ENCODE measurements around the gene KRT8. TPM values are rescaled to one million over a fixed set of nuclear protein-coding genes. Genes with fewer than 3 reads are reported as not detected.

KRT8 gene
- total and polyA plus RNA-seq, 2 of the 13 experiments (the other 11 are each of a cell fraction or from before 2014, with no cell fraction given), result 498 to 718 TPM

DNA sequence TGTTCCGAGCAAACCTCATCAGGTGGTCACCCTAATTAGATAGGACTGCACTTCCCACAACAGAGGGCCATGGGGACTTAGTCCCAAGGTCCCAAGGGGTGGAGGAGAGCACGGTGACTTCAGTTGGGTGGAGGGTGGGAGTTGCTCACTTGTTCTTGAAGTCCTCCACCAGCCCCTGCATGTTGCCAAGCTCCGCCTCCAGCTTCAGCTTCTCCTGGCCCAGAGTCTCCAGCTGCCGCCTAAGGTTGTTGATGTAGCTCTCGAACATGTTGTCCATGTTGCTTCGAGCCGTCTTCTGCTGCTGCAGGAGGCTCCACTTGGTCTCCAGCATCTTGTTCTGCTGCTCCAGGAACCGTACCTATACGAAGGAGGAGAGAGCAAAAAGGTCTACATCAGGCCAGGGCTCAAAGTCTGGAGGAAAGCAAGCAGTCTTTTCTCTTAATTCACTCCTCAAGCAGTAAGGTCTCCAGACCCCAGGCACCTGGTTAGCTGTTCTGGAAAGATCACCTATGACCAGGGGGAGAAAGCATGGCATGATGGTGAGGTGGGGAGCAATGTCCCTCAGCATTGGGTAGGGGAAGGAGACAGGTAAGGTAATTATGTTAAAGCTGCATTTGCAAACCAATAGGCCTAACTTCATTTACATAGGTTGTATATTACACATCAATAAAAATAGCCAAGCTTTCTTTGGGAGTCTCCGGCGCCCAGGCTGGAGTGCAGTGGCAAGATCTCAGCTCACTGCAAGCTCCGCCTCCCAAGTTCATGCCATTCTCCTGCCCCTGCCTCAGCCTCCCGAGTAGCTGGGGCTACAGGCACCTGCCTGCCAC, 2.9 kb downstream of the KRT8 start (continued):
- TF ChIP-seq SETDB1 (CRISPR knock-in tag; IDR thresholded peaks at IDR 0.05; ENCODE audit: borderline replicate concordance) (no peak), ZMYM4 (CRISPR knock-in tag; IDR thresholded peaks at IDR 0.05) (0 out of 2 replicates have a peak, but pooled peaks have one; percentile 11), ZNF138 (CRISPR knock-in tag; IDR thresholded peaks at IDR 0.05; ENCODE audit: low read depth) (no peak), ZNF598 (CRISPR knock-in tag; IDR thresholded peaks at IDR 0.05; ENCODE audit: borderline replicate concordance) (0 out of 2 replicates have a peak, but pooled peaks have one; percentile 27)
- TF ChIP-seq, protein P1, sequence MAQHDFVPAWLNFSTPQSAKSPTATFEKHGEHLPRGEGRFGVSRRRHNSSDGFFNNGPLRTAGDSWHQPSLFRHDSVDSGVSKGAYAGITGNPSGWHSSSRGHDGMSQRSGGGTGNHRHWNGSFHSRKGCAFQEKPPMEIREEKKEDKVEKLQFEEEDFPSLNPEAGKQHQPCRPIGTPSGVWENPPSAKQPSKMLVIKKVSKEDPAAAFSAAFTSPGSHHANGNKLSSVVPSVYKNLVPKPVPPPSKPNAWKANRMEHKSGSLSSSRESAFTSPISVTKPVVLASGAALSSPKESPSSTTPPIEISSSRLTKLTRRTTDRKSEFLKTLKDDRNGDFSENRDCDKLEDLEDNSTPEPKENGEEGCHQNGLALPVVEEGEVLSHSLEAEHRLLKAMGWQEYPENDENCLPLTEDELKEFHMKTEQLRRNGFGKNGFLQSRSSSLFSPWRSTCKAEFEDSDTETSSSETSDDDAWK (CRISPR knock-in tag; IDR thresholded peaks at IDR 0.05), result no peak
- TF ChIP-seq, protein P2, sequence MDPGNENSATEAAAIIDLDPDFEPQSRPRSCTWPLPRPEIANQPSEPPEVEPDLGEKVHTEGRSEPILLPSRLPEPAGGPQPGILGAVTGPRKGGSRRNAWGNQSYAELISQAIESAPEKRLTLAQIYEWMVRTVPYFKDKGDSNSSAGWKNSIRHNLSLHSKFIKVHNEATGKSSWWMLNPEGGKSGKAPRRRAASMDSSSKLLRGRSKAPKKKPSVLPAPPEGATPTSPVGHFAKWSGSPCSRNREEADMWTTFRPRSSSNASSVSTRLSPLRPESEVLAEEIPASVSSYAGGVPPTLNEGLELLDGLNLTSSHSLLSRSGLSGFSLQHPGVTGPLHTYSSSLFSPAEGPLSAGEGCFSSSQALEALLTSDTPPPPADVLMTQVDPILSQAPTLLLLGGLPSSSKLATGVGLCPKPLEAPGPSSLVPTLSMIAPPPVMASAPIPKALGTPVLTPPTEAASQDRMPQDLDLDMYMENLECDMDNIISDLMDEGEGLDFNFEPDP (CRISPR knock-in tag; conservative IDR thresholded peaks at IDR 0.05), result 0 out of 2 replicates have a peak, but pooled peaks have one; percentile 62

DNA sequence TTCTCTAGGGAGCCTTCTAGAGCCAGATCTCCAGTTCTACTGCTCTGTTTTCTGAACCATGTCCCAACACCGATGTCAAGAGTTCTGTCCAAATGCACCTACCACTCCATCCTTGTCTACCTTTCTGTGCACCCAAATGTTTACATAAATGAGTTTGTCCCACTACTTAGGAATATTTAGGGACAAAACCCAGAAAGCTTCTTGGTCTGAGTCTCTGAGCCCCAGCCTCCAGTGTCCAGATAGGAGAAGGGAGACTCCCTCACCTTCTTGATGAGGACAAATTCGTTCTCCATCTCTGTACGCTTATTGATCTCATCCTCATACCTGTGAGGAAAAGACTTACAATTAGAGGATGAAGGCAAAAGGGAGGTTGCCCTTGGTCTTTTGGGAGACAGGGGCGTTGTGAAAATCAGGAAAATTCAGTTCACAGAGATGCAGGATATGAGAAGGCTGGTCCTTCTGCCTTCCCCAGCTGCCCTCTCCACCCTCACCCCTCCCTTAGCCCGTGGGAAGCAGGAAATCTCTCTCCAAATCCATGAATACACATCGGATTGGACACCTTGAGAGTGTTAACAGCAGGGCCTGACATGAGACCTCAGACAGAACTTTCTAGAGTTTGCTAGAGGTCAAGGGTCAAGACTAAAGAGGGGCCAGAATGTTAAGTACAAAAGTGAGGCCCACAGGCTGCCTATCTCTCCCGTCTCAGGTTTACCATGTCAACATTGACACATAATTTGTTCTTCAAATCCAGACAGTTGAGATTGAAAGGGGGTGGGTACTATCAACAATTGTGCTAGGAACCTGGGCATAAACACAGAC, 3.8 kb downstream of the KRT8 start:
- 70% methylated on average over 7 of the region's 7 CpGs for WGBS (ENCODE audit: low lambda C conversion rate)
- Histone ChIP-seq H3K4me2 (ENCODE audit: low read depth, low read length) (peak overlapping the region; percentile 63), H3K79me2 (ENCODE audit: insufficient read depth, low read length) (peaks cover 47% of the 10 kb centered on the region), H3K27ac (ENCODE audit: extremely low read length, insufficient read depth, low read length) (peak overlapping the region; percentile 2), H3K4me1 (ENCODE audit: insufficient read depth, low read length) (peaks cover 68% of the 10 kb centered on the region), H3K36me3 (replicated peaks in 1 of 2; ENCODE audit: control insufficient read depth in 1 of 2, insufficient read depth in 2 of 2, low read length in 2 of 2) (peaks cover 21 to 54% of the 10 kb centered on the region in 2 experiments), H3K27me3 (ENCODE audit: control insufficient read depth in 1 of 2, insufficient read depth in 2 of 2, low read length in 2 of 2) (no peaks in the 10 kb centered on the region; a peak in 1 of 5 replicates), H3K9ac (ENCODE audit: insufficient read depth, low read depth, low read length) (no peak overlapping the region), H2AFZ (ENCODE audit: low read length) (no peak overlapping the region), H3K9me3 (ENCODE audit: low read length) (no peaks in the 10 kb centered on the region), H4K20me1 (ENCODE audit: insufficient read depth, low read length) (peaks cover 63% of the 10 kb centered on the region), H3K4me3 (replicated peaks in 1 of 3; ENCODE audit: insufficient read depth in 1 of 3, low read depth in 2 of 3, low read length in 3 of 3) (0 out of 6 replicates have a peak overlapping the region, but pooled peaks of 1 of the 3 experiments have one; percentile 3)
- in situ Hi-C loops (cut with HindIII; ENCODE audit: extremely low pct_ligation_motif_present, low pct_unique_long_range_greater_than_20kb), result no loop called here
- no peak for FAIRE-seq
- ChIA-PET CTCF (ENCODE audit: low intra/inter-chr PET ratio, low total read pairs) (no interaction called here), POLR2A (interaction anchor here (7.0 to 18.0 kb wide), 3 partner anchors 23 to 47 kb away, joined by 60 to 465 read pairs (median 437); partner anchors contain the start of gene KRT18)
- TSS peak; percentile 9 for BruUV-seq (replicated peaks)
- intact Hi-C loops (cut with micrococcal nuclease; ENCODE audit: unreplicated experiment), result no loop called here
- peak; percentile 34 for DNase-seq (ENCODE audit: low spot score)
- no peak for ATAC-seq
- TF ChIP-seq POLR2AphosphoS2 (IDR thresholded peaks at IDR 0.05; ENCODE audit: low read depth, low read length), result peak; percentile 77
- no peak for TF ChIP-seq U2AF2 (IDR thresholded peaks at IDR 0.05; ENCODE audit: low read depth, low read length)
- TF ChIP-seq, protein P3, sequence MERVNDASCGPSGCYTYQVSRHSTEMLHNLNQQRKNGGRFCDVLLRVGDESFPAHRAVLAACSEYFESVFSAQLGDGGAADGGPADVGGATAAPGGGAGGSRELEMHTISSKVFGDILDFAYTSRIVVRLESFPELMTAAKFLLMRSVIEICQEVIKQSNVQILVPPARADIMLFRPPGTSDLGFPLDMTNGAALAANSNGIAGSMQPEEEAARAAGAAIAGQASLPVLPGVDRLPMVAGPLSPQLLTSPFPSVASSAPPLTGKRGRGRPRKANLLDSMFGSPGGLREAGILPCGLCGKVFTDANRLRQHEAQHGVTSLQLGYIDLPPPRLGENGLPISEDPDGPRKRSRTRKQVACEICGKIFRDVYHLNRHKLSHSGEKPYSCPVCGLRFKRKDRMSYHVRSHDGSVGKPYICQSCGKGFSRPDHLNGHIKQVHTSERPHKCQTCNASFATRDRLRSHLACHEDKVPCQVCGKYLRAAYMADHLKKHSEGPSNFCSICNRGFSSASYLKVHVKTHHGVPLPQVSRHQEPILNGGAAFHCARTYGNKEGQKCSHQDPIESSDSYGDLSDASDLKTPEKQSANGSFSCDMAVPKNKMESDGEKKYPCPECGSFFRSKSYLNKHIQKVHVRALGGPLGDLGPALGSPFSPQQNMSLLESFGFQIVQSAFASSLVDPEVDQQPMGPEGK (CRISPR knock-in tag; IDR thresholded peaks at IDR 0.05), result 0 out of 2 replicates have a peak, but pooled peaks have one; percentile 11
- TF ChIP-seq PHF21A (CRISPR knock-in tag; IDR thresholded peaks at IDR 0.05), result no peak
- TF ChIP-seq KLF12 (CRISPR knock-in tag; IDR thresholded peaks at IDR 0.05; ENCODE audit: borderline replicate concordance), result no peak
- peak; percentile 21; the same call in 1 of the 2 replicates for TF ChIP-seq FOXA3 (CRISPR knock-in tag; IDR thresholded peaks at IDR 0.05)
- TF ChIP-seq ZC3H13 (CRISPR knock-in tag; IDR thresholded peaks at IDR 0.05), result 0 out of 2 replicates have a peak, but pooled peaks have one; percentile 50
- TF ChIP-seq, protein P4, sequence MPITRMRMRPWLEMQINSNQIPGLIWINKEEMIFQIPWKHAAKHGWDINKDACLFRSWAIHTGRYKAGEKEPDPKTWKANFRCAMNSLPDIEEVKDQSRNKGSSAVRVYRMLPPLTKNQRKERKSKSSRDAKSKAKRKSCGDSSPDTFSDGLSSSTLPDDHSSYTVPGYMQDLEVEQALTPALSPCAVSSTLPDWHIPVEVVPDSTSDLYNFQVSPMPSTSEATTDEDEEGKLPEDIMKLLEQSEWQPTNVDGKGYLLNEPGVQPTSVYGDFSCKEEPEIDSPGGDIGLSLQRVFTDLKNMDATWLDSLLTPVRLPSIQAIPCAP (CRISPR knock-in tag; IDR thresholded peaks at IDR 0.05; ENCODE audit: low read depth), result no peak
